Right hindlimb (tissue), 1 donor: ENCODE measurements around the gene TRIM65.

Experiments used
- DNase-seq: peaks from one replicate; pipeline ENCODE4 v3.0.0-alpha.2; 2018

TRIM65 gene

GRCh38 chr17:75850928-75851692, 45.6 kb downstream of the TRIM65 start:
- DNase-seq, result no peak

- no peak for DNase-seq
Observed at GRCh38 chr17:75849724-75850123, 47.0 kb downstream of the TRIM65 start.

GRCh38 chr17:75849279-75849646, 47.5 kb downstream of the TRIM65 start:
- no peak for DNase-seq

- peak; percentile 66 for DNase-seq
Observed at GRCh38 chr17:75848523-75849278, 48.0 kb downstream of the TRIM65 start.

- no peak for DNase-seq
Observed at GRCh38 chr17:75847614-75848522, 48.9 kb downstream of the TRIM65 start.

- no peak for DNase-seq
Observed at GRCh38 chr17:75846692-75847613, 49.8 kb downstream of the TRIM65 start.

- no peak for DNase-seq
Observed at GRCh38 chr17:75845933-75846691, 50.6 kb downstream of the TRIM65 start.

GRCh38 chr17:75845058-75845711, 51.6 kb downstream of the TRIM65 start:
- no peak for DNase-seq

GRCh38 chr17:75844530-75845057, 52.2 kb downstream of the TRIM65 start:
- no peak for DNase-seq

- no peak for DNase-seq
Observed at GRCh38 chr17:75843577-75844529, 52.9 kb downstream of the TRIM65 start, which contains the start of gene UNC13D. Gene UNC13D, minus strand, starts transcription at chr17:75844404. Its CDS starts 67 bp downstream, at chr17:75844337.

- DNase-seq, result no peak
Observed at GRCh38 chr17:75842963-75843576, 53.7 kb downstream of the TRIM65 start.

GRCh38 chr17:75842411-75842810, 54.3 kb downstream of the TRIM65 start:
- DNase-seq, result no peak

- no peak for DNase-seq
Observed at GRCh38 chr17:75840799-75841164, 56.0 kb downstream of the TRIM65 start.

- no peak for DNase-seq
Observed at GRCh38 chr17:75839942-75840798, 56.6 kb downstream of the TRIM65 start.
